Epidermal melanocyte (primary cell): ENCODE results near the gene CEACAM16.
"Not testable (repeated sequence)": the region's sequence is repeated elsewhere in the genome, so short reads cannot be mapped to it uniquely, and the experiment has no call there.

Experiments used
- DNase-seq: peaks from one replicate; pipeline ENCODE4 v3.0.0; 2011; ENCODE audit warnings: low spot score; ENCODE audit not compliant: insufficient read length

CEACAM16 gene

GRCh38 chr19:44703336-44704078, 4.6 kb downstream of the CEACAM16 start:
- DNase-seq, result no peak

GRCh38 chr19:44704982-44705381, 6.0 kb downstream of the CEACAM16 start:
- DNase-seq, result no peak

GRCh38 chr19:44705502-44706010, 6.6 kb downstream of the CEACAM16 start:
- no peak for DNase-seq

- no peak for DNase-seq
These were observed 7.7 kb downstream of the CEACAM16 start for GRCh38 chr19:44706506-44707236.

GRCh38 chr19:44707794-44708193, 8.8 kb downstream of the CEACAM16 start:
- DNase-seq, result no peak

- no peak for DNase-seq
These were observed 10.0 kb downstream of the CEACAM16 start for GRCh38 chr19:44708940-44709339.

- not testable (repeated sequence) for DNase-seq
These were observed 10.7 kb downstream of the CEACAM16 start for GRCh38 chr19:44709434-44710266.

- no peak for DNase-seq
These were observed 11.5 kb downstream of the CEACAM16 start for GRCh38 chr19:44710483-44710882.

GRCh38 chr19:44712864-44713515, 14.0 kb downstream of the CEACAM16 start:
- no peak for DNase-seq

- no peak for DNase-seq
These were observed 15.7 kb downstream of the CEACAM16 start for GRCh38 chr19:44714597-44715169.

- no peak for DNase-seq
These were observed 18.7 kb downstream of the CEACAM16 start for GRCh38 chr19:44717603-44718002.

- no peak for DNase-seq
These were observed 19.7 kb downstream of the CEACAM16 start for GRCh38 chr19:44718441-44719261.

GRCh38 chr19:44719262-44719701, 20.3 kb downstream of the CEACAM16 start:
- DNase-seq, result no peak

GRCh38 chr19:44720396-44720795, 21.4 kb downstream of the CEACAM16 start:
- not testable (repeated sequence) for DNase-seq

GRCh38 chr19:44720945-44721344, 22.0 kb downstream of the CEACAM16 start:
- no peak for DNase-seq

GRCh38 chr19:44721369-44721768, 22.4 kb downstream of the CEACAM16 start:
- not testable (repeated sequence) for DNase-seq

GRCh38 chr19:44722131-44723121, 23.5 kb downstream of the CEACAM16 start:
- no peak for DNase-seq

- no peak for DNase-seq
These were observed 24.5 kb downstream of the CEACAM16 start for GRCh38 chr19:44723299-44723951.
